Eye (tissue), 1 donor: ENCODE results near the gene DENND1B.
"Not testable (repeated sequence)": the region's sequence is repeated elsewhere in the genome, so short reads cannot be mapped to it uniquely, and the experiment has no call there.

Experiments
- DNase-seq: peaks from one replicate; pipeline ENCODE4 v3.0.0-alpha.2; 2015

Gene DENND1B

DNA sequence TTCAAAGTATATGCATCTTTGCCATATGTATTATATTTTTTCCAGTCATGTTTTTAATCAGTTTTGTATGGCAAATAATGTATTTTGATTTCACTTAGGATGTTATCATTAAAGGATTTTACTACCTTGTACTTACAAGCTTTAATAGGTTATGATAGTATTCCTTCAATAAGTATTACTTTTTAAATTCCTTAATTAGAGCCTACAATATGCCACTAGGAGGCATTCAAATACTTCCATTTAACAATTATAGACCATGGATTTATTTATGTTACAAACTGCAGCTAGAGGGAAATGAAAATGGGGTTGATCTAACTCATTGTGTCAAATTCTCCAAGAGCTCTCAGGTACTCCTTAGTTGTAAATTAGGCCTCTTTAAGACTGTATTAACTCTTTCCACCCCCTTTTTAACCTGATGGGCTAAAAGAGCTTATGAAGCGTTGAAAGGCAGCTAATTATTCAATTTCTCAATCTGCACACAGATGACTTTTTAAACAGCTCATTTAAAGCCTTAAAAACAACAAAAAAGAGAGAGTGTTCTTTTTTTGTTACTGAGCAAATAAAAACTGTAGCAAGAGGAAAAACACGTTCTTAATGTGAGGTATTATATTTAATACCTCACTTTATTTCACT, 156.2 kb downstream of the DENND1B start:
- DNase-seq: peak; percentile 46

DNA sequence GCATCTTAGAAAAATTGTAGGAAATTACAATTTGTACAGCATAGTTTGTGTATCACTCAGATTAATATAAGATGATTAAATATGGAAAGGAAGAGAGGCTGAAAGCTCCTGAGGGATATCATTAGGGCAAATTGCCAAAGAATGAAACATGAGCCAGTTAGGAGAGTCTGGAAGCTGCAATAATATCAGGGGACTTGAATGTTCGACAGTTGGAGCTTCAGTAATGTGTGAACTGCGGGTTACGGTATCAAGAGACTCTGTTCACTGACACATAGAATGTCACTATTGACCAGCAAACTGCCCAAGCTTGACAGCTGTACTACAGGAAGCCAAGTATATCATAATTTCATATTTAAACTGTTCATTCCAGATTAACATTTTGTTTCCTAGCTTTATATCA, 157.2 kb downstream of the DENND1B start:
- DNase-seq: peak; percentile 71

DNA sequence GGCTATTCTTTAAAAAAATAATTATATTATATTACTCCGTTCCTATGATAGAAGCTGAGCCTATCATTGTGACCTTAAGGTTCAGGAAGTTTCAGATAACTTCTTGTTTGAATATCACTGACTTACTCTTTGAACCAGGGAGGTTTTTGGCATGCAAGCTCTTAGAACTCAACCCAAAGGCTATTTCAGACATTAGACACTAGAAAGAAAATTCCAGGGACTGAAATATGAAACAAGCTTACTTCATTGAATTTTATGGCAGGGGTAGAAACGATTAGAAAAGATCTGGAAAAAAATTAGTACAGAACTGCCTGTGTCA, 159.6 kb downstream of the DENND1B start:
- no peak for DNase-seq

DNA sequence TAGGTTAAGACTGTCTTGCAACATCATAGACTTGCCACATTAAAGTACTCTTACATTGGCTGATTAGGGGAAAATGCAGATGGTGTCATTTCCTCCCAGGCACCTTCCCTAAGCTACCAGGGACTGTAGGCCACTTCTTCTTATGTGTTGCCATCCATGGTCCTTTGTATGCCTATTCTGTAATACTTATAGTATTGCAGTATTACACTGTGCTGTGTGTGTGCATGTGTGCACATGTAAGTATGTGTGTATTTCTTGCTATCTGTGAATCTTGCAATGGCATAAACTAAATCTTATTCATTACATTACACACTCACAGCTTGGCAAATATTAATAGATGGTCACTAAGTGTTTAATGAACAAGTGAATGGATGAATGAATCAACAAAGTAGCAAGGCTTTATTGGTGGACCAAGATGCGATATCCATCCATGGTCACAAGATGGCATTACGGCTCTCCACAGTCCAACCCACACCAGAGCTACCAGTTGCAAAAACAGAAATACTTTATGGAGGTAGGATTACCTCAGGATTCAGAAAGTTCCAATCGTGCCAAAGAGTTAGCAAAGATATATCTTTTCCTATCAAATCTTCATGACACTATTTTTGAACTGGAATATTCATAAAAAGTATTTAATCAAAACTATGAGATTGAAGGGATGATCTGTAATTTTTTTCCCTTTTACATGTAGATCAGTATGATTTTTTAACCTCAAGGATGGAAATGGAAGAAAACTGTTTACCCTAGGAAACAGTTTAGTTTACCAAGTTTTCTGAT, 160.2 kb downstream of the DENND1B start:
- DNase-seq: peak; percentile 64

DNA sequence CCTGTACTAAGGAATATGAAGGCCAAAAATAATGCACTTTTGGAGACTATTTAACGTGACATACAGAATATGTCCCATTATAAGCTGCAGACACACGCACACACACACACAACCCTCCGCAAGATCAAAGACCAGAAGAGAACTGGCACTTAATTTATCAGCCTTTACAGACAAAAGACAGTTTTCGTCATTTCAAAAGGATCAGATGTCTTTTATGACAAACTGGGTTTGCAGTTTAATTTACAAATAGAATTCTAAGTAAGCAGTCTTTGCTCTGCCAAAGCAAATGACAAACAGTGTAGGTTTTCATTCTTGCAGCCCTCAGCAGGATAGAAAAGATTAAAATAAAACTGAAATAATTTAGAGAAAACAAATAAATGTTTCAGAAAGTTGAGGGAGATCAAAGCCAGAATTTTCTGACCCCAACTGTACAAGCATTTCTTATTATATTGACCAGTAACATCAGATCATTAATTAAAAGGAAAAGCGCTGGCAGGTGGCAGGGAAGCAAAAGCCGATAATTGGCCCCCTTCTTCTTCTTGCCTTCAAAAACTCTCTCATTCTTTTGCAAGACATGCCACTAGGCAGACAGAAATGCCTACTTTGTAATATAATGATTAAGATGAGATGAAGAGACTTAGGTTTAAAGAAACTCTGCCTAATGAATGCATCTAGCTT, 169.0 kb downstream of the DENND1B start:
- peak; percentile 62 for DNase-seq

DNA sequence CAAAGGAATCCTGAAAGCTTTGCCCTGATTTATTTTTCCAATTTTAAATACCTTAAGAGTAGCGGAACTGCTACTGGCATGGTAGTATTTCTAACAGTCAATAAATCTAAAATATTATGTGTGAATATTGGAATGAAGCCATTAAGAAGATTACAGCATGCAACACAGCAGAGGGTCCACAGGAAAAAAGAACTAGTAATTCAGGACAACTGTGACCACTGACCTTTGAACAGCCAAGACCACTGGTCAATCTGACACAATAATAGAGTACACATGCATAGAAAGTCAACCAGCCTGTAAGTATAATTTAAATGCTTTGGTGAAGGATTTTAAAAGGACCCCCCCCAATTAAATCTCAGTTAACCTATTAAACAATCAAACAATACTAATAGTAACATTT, 171.0 kb downstream of the DENND1B start:
- no peak for DNase-seq

DNA sequence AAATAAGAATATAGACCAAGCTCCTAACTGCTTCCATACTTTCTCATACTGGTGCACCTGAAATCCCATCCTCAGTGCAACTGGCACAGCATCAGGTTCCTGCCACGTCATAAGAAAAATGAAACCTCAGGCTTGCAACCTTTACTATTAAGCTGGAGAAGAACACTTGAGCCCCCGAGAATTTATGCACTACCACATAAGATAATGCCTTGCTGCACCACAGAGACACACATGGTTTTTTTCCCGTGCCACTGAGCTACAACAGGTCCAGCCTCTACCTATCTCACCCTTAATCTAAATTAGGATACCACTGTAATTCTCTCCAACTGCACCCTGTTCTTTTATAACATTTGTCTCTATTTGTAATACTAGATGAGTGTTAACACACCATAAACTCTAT, 174.5 kb downstream of the DENND1B start:
- DNase-seq: no peak

DNA sequence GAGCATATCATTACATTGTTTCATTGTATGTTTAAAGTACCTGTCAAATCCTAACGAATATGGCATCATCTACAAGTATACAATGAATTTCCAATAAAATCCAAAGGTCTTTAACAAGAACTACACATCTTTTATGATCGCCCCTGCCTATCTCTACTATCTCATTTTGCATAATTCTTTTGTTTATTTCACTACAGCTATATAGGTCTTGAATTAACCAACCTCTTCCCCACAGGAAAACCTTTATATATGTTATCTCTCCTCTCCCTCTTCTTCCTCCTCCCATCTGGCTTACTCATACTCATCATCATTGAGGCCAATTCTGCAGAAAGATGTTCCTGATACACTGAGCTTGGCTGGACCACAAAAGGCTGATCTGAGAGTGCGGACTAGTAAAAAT, 175.5 kb downstream of the DENND1B start:
- DNase-seq: no peak

DNA sequence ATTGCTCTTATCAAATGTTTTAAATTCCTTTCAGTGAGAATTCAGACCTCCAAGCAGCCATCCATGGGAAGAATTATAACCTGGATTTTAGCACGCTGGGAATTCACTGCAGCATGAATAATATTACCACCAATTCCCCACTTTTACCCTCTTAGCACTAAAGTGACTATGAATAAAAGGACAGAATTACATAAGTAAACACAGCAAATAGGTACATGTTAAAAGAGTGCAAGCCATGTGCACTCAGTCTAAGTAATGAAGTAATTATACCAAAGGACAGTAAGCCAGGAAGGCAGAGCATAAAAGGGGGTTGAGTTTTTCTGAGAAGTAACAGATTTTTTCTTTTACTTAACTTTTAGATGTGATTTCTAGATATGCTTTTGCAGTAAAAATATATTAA, 176.3 kb downstream of the DENND1B start:
- no peak for DNase-seq

DNA sequence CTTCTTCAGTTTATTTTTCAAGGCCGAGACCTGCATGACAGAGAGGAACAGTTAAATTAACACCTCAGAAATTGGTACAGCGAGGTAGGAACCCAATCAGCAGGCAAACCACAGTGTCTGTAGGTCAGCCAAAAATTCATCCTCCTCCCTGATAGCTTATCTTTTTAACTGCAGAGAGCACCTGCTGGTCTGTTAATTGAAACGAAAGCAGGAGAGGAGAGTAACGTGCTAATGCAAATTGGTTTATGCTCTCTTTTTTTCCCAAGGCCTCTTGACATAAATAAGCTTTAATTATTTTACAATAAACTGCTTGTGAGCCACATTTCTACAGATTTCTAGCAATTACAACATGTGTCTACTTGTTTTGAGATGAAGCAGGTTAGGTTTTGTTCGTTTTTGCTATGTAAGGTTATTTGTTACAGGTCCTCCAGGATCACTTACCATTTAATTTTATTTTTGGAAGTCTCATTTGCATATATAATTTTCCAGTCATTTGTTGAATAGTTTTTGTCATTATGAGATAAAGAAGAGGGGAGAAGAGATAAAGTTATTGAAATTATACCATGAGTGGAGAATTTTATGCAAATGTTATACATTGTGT, 179.9 kb downstream of the DENND1B start:
- DNase-seq: no peak

DNA sequence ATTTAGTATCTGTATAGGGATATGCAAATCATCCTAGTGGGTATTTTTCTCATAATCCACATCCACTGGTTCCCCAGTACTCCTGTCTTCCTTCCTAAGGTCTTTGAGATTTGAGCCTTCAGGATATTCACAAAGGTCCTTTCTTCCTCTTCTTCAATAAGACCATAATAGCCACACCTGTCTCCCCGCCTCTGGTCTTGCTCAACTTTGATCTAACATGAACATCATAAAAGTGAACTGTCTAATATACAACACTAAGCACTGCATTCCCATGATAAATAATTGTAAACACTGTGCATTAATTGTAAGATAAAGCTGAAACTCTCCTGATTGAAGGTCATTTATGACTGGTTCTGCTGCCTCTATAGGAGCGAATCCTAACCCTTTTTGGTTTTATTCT, 184.6 kb downstream of the DENND1B start:
- no peak for DNase-seq

DNA sequence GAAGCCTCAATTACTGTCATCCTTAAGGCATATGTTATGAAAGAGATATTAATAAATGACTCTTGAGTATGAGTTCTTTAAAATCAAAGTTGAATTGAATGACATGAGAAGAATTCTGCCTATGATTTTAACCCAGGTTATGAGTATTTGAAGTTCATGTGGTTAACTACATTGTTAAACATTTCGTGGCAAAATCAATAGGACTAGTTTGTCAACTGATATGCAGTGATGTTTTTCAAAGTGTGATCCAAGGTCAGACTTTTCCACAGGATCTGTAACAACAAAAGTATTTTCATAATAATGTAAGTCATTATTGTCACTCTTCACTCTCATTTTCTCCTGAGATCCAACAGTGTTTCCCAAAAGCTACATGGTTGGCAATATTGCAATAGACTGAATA, 189.5 kb downstream of the DENND1B start:
- no peak for DNase-seq

DNA sequence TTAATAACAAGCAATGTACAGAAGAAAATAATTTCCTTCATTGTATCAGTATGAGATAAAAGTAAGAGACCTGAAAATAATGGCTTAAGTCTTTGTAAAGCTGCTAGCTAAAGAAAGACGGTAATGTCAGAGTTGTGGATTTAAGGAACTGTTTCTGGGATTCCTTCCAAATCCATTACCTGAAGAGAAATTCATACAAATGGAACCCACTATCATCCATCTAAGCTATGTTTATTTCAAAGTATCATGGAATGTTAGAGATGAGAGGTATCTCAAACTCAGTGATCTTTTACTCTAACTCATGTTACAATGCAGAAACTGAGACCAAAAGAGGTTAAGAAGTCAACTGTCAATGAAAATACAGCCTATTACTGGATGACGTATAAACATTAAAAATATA, 197.7 kb downstream of the DENND1B start:
- no peak for DNase-seq

DNA sequence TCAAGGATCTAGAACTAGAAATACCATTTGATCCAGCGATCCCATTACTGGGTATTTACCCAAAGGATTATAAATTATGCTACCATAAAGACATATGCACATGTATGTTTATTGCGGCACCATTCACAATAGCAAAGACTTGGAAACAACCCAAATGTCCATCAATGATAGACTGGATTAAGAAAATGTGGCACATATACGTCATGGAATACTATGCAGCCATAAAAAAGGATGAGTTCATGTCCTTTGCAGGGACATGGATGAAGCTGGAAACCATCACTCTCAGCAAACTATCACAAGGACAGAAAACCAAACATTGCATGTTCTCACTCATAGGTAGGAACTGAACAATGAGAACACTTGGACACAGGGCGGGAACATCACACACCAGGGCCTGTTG, 199.7 kb downstream of the DENND1B start:
- not testable (repeated sequence) for DNase-seq

DNA sequence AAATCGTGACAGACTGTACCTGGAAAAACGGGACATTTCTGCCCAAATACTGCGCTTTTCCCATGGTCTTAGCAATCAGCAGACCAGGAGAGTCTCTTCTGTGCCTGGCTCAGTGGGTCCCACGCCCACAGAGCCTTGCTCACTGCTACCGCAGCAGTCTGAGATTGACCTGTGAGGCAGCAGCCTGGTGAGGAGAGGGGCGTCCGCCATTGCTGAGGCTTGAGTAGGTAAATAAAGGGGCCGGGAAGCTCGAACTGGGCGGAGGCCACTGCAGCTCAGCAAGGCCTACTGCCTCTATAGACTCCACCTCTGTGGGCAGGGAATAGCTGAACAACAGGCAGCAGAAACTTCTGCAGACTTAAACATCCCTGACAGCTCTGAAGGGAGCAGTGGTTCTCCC, 203.1 kb downstream of the DENND1B start:
- DNase-seq: no peak

DNA sequence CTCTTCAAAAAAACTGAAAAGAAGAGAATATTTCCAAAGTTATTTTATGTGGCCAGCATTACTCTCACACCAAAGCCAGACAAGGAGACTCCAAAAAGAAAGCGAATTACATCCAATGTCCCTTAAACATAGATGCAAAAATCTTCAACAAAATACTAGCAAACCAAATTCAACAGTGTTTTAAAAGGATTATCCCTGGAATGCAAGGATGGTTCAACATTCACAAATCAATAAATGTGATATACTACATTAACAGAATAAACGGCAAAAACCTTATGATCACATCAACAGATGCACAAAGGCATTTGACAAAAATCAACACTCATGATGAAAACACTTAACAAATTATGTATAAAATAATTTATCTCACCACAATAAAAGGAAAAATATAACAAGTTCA, 207.8 kb downstream of the DENND1B start:
- no peak for DNase-seq

DNA sequence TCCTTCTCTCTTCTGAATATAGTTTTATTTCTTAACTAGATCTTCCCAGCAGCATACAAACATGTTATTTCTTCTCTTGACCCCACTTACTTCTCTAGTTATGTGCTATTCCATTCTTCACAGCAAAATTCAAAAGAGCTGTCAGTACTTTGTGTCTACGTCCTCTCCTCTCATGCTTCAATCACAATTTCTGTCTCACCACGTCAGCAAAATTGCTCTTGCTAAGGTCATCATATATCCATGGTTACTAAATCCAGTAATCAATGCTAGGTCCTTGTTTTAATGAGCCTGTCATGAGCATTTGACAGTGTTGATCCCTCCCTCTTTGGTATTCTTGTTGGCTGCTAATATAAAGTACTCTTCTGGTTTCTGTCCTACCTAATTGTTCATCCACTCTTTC, 214.2 kb downstream of the DENND1B start:
- DNase-seq: no peak

DNA sequence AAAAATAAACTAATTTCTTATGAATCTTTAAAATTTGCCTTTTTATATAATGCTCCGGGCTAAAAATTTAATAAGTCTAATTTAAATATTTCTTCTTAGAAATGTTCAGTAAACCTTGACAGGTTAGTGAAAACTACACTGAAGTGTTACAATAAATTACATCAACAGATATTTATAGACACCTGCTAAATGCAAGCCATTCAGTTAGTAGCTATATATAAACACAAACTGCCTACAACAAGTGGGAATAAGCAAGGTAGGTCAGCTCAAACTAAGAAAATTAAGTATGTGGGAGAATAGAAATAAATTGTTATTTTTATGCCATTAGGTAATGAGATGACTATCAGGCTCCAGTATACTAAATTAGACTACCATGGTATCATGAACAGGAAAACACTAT, 215.6 kb downstream of the DENND1B start:
- no peak for DNase-seq

DNA sequence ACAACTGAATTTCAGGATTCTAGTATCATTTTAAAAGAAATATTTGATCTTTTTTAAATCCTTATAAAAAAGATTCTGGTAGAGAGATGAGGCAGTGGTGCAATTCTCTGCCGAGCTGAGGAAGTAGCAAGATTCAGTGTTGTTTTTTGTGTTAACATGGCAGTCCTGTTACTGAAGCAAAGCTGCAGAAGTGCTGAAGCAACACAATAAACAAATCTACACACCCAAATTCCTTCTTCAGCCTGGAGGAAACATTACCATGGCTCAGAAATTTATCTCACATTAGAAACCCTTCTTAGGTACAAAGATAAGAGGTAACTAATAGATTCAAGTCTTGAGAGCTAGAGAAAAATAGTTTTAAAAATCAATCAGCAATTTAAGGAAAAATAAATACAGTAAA, 216.0 kb downstream of the DENND1B start:
- no peak for DNase-seq

DNA sequence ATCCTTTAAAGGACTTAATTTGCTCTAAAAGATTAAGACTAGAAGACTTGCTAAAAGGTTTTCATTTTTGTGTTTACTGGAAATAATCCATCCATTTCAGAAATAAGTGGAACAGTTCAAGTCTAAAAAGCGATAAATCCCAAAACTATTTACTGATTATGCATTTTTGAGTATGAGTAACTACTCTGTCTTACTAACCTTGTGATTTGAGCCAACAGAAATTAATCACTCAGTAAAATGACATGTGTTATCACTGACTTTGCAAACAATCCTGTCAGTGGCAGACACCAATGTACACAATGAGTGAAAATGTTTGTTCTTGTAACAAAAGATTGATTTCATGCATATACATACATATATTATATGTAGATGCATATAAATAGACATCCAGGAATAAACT, 218.0 kb downstream of the DENND1B start:
- DNase-seq: no peak

DNA sequence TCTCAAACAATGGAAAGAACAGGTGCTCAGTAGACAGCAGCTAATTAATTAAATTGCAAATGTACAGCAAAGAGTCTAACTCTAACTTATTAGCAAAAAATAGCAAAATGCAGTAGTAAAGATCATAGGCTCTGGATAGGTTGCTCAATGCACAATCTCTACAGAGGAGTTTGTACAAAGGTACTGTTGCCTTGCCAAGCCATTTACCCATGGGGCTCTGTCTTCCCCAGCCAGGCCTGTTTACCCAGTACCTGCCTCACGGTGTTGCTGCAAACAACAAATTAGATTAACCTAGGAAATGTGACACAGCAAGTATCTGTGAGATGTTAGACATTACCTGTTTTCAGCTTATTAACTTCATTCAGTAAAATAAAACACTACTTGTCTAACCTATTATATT, 222.0 kb downstream of the DENND1B start:
- no peak for DNase-seq

DNA sequence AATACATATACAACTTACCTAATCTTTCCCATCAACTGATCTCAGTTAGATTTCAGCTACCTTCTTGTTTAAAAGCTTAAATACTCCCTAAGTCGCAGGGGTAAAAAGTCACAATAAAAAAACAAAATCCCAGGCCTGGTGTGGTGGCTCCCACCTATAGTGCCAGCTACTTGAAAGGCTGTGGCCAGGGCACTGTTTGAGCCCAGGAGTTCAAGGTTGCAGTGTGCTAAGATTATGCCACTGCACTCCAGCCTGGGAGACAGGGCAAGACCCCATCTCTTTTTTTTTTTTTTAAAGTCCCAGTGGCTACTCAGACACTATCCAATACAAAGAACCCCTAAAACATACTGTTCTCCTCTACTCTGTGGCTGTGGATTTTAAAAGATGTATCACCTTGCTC, 228.3 kb downstream of the DENND1B start:
- DNase-seq: no peak

DNA sequence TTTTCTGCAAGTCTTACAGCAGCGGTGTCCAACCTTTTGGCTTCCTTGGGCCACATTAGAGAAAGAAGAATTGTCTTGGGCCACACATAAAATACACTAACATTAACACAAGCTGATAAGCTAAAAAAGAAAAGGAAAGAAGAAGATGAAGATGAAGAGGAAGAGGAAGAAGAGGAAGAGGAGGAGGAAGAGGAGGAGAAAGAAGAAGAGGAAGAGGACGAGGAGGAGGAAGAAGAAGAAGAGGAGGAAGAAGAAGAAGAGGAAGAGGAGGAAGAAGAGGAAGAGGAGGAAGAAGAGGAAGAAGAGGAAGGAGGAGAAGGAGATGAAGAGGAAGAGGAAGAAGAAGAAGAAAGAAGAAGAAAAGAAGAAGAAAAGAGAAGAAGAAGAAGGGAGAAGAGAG, 230.7 kb downstream of the DENND1B start:
- no peak for DNase-seq

DNA sequence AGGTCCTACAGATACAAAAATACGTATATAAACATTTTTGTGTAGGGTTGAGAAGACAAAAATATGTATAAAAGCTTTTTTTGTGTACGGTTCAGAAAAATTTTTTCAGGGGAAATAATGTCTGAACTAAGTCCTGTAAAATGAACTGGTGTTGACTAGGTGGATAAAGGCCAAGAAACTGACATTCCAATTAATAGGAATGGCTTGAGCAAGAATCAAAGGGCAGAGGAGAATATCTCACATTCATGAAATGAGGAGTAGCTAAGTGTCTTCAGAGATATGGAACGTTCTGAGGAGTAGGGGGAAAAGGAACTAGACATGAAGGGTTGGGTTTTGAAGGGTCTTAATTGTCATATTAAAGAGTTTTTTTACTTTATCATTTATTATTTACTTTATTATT, 231.2 kb downstream of the DENND1B start:
- DNase-seq: no peak
